ENCODE data around the gene TREX2.

TREX2 gene

GRCh38 chrX:153477901-153478300 is 32.0 kb upstream of the TREX2 start:
- no peak overlapping the region for H3K4me2 ChIP-seq (ENCODE audit: low read length)
- H3K79me1 ChIP-seq (ENCODE audit: low read length): peaks cover 12% of the 10 kb centered on the region
- no peaks in the 10 kb centered on the region for H3K79me2 ChIP-seq (ENCODE audit: control insufficient read depth, insufficient read depth, low read length, poor library complexity)
- H3K4me3 ChIP-seq (ENCODE audit: low read depth, low read length): no peak overlapping the region
- no peaks in the 10 kb centered on the region for H3K27me3 ChIP-seq (ENCODE audit: insufficient read depth, low read length)
- no peak overlapping the region for H3K4ac ChIP-seq (ENCODE audit: low read depth, low read length)
- no peak overlapping the region for H4K8ac ChIP-seq (ENCODE audit: low read depth, low read length)
- no peak overlapping the region for H4K12ac ChIP-seq (ENCODE audit: low read depth, low read length)
- no peaks in the 10 kb centered on the region for H3K36me3 ChIP-seq (ENCODE audit: control insufficient read depth in 1 of 2, insufficient read depth in 2 of 2, low read length in 2 of 2)
- peak overlapping the region; percentile 11 for H4K91ac ChIP-seq (ENCODE audit: low read depth, low read length)
- H3K23ac ChIP-seq (ENCODE audit: low read length): no peak overlapping the region
- no peaks in the 10 kb centered on the region for H3K9me3 ChIP-seq (ENCODE audit: insufficient read depth, low read depth, low read length)
- H2BK5ac ChIP-seq (ENCODE audit: low read depth, low read length, poor library complexity): no peak overlapping the region
- H3K9ac ChIP-seq (ENCODE audit: low read length): no peak overlapping the region
- no peak overlapping the region for H3K14ac ChIP-seq (ENCODE audit: low read length)
- no peak overlapping the region for H3K18ac ChIP-seq (ENCODE audit: low read length)
- no peak overlapping the region for H2BK120ac ChIP-seq (ENCODE audit: insufficient read depth, low read length, poor library complexity)
- no peak for DNase-seq
- no peak overlapping the region for H2AK5ac ChIP-seq (ENCODE audit: low read length)
- WGBS (ENCODE audit: extremely low coverage, insufficient coverage, insufficient read length): no CpG with 5 or more reads among the region's 9 CpGs
- H2AFZ ChIP-seq (ENCODE audit: insufficient read depth, low read length, poor library complexity): no peak overlapping the region
- H3K27ac ChIP-seq (ENCODE audit: low read depth, low read length): no peak overlapping the region
- peaks cover 19 to 25% of the 10 kb centered on the region in 2 experiments for H3K4me1 ChIP-seq (ENCODE audit: control insufficient read depth in 1 of 2, insufficient read depth in 2 of 2, low read length in 2 of 2)
- H2BK12ac ChIP-seq (ENCODE audit: low read length): no peak overlapping the region

GRCh38 chrX:153477364-153477857 is 31.6 kb upstream of the TREX2 start:
- no CpG with 5 or more reads among the region's 11 CpGs for WGBS (ENCODE audit: extremely low coverage, insufficient coverage, insufficient read length)
- H3K27ac ChIP-seq (ENCODE audit: low read depth, low read length): no peak overlapping the region

GRCh38 chrX:153476666-153477363 is 31.0 kb upstream of the TREX2 start:
- Histone ChIP-seq H3K4me1 (ENCODE audit: control insufficient read depth in 1 of 2, insufficient read depth in 2 of 2, low read length in 2 of 2) (peaks cover 19 to 25% of the 10 kb centered on the region in 2 experiments), H2AFZ (ENCODE audit: insufficient read depth, low read length, poor library complexity) (no peak overlapping the region), H2AK5ac (ENCODE audit: low read length) (peak overlapping the region; percentile 71), H4K91ac (ENCODE audit: low read depth, low read length) (peak overlapping the region; percentile 69), H3K23ac (ENCODE audit: low read length) (no peak overlapping the region), H4K12ac (ENCODE audit: low read depth, low read length) (no peak overlapping the region), H3K4me3 (ENCODE audit: low read depth, low read length) (no peak overlapping the region), H2BK12ac (ENCODE audit: low read length) (peak overlapping the region; percentile 45), H3K36me3 (ENCODE audit: control insufficient read depth in 1 of 2, insufficient read depth in 2 of 2, low read length in 2 of 2) (no peaks in the 10 kb centered on the region), H3K4ac (ENCODE audit: low read depth, low read length) (no peak overlapping the region), H3K9ac (ENCODE audit: low read length) (no peak overlapping the region), H4K8ac (ENCODE audit: low read depth, low read length) (no peak overlapping the region), H2BK120ac (ENCODE audit: insufficient read depth, low read length, poor library complexity) (peak overlapping the region; percentile 83), H3K79me2 (ENCODE audit: control insufficient read depth, insufficient read depth, low read length, poor library complexity) (no peaks in the 10 kb centered on the region), H3K9me3 (ENCODE audit: insufficient read depth, low read depth, low read length) (no peaks in the 10 kb centered on the region), H3K79me1 (ENCODE audit: low read length) (peaks cover 12% of the 10 kb centered on the region), H3K14ac (ENCODE audit: low read length) (peak overlapping the region; percentile 8), H3K27ac (ENCODE audit: low read depth, low read length) (no peak overlapping the region), H2BK5ac (ENCODE audit: low read depth, low read length, poor library complexity) (no peak overlapping the region), H3K18ac (ENCODE audit: low read length) (no peak overlapping the region), H3K27me3 (ENCODE audit: insufficient read depth, low read length) (no peaks in the 10 kb centered on the region), H3K4me2 (ENCODE audit: low read length) (no peak overlapping the region)
- WGBS (ENCODE audit: extremely low coverage, insufficient coverage, insufficient read length): no CpG with 5 or more reads among the region's 16 CpGs
- peak in 1 of 2 donors; percentile 16 for DNase-seq

More at GRCh38 chrX:153477364-153477857, 31.6 kb upstream of the TREX2 start:
- Histone ChIP-seq H4K12ac (ENCODE audit: low read depth, low read length) (no peak overlapping the region), H3K79me1 (ENCODE audit: low read length) (peaks cover 12% of the 10 kb centered on the region), H3K79me2 (ENCODE audit: control insufficient read depth, insufficient read depth, low read length, poor library complexity) (no peaks in the 10 kb centered on the region), H3K36me3 (ENCODE audit: control insufficient read depth in 1 of 2, insufficient read depth in 2 of 2, low read length in 2 of 2) (no peaks in the 10 kb centered on the region), H2AFZ (ENCODE audit: insufficient read depth, low read length, poor library complexity) (no peak overlapping the region), H3K14ac (ENCODE audit: low read length) (peak overlapping the region; percentile 11), H3K4me2 (ENCODE audit: low read length) (no peak overlapping the region), H3K4ac (ENCODE audit: low read depth, low read length) (no peak overlapping the region), H4K91ac (ENCODE audit: low read depth, low read length) (peak overlapping the region; percentile 11), H3K18ac (ENCODE audit: low read length) (no peak overlapping the region), H2BK12ac (ENCODE audit: low read length) (no peak overlapping the region), H3K23ac (ENCODE audit: low read length) (no peak overlapping the region), H2BK120ac (ENCODE audit: insufficient read depth, low read length, poor library complexity) (no peak overlapping the region), H2AK5ac (ENCODE audit: low read length) (no peak overlapping the region), H4K8ac (ENCODE audit: low read depth, low read length) (no peak overlapping the region), H2BK5ac (ENCODE audit: low read depth, low read length, poor library complexity) (no peak overlapping the region), H3K27me3 (ENCODE audit: insufficient read depth, low read length) (no peaks in the 10 kb centered on the region), H3K9ac (ENCODE audit: low read length) (no peak overlapping the region), H3K4me3 (ENCODE audit: low read depth, low read length) (no peak overlapping the region), H3K4me1 (ENCODE audit: control insufficient read depth in 1 of 2, insufficient read depth in 2 of 2, low read length in 2 of 2) (peaks cover 19 to 25% of the 10 kb centered on the region in 2 experiments), H3K9me3 (ENCODE audit: insufficient read depth, low read depth, low read length) (no peaks in the 10 kb centered on the region)
- DNase-seq: no peak

GRCh38 chrX:153475751-153476281 is 30.0 kb upstream of the TREX2 start:
- H3K18ac ChIP-seq (ENCODE audit: low read length): no peak overlapping the region
- no peak overlapping the region for H2AK5ac ChIP-seq (ENCODE audit: low read length)
- no CpG with 5 or more reads among the region's 11 CpGs for WGBS (ENCODE audit: extremely low coverage, insufficient coverage, insufficient read length)

More at GRCh38 chrX:153475751-153476281, 30.0 kb upstream of the TREX2 start:
- peak; percentile 89 to 91 for DNase-seq
- Histone ChIP-seq H3K36me3 (ENCODE audit: control insufficient read depth in 1 of 2, insufficient read depth in 2 of 2, low read length in 2 of 2) (no peaks in the 10 kb centered on the region), H3K4ac (ENCODE audit: low read depth, low read length) (no peak overlapping the region), H2BK5ac (ENCODE audit: low read depth, low read length, poor library complexity) (no peak overlapping the region), H3K27me3 (ENCODE audit: insufficient read depth, low read length) (no peaks in the 10 kb centered on the region), H3K9ac (ENCODE audit: low read length) (no peak overlapping the region), H3K23ac (ENCODE audit: low read length) (no peak overlapping the region), H3K4me3 (ENCODE audit: low read depth, low read length) (no peak overlapping the region), H3K79me2 (ENCODE audit: control insufficient read depth, insufficient read depth, low read length, poor library complexity) (no peaks in the 10 kb centered on the region), H3K9me3 (ENCODE audit: insufficient read depth, low read depth, low read length) (no peaks in the 10 kb centered on the region), H3K4me2 (ENCODE audit: low read length) (no peak overlapping the region), H3K14ac (ENCODE audit: low read length) (no peak overlapping the region), H3K79me1 (ENCODE audit: low read length) (peaks cover 17% of the 10 kb centered on the region), H2AFZ (ENCODE audit: insufficient read depth, low read length, poor library complexity) (no peak overlapping the region), H4K12ac (ENCODE audit: low read depth, low read length) (no peak overlapping the region), H3K4me1 (ENCODE audit: control insufficient read depth in 1 of 2, insufficient read depth in 2 of 2, low read length in 2 of 2) (peaks cover 21 to 25% of the 10 kb centered on the region in 2 experiments), H4K8ac (ENCODE audit: low read depth, low read length) (no peak overlapping the region), H3K27ac (ENCODE audit: low read depth, low read length) (no peak overlapping the region), H2BK120ac (ENCODE audit: insufficient read depth, low read length, poor library complexity) (no peak overlapping the region), H4K91ac (ENCODE audit: low read depth, low read length) (peak overlapping the region; percentile 69), H2BK12ac (ENCODE audit: low read length) (peak overlapping the region; percentile 29)

Data from trophoblast cell (in vitro differentiated cells and primary cell).